HG02610 (cell line): Measurements from ENCODE around the gene ZNF783.
"Not testable (repeated sequence)": the region's sequence is repeated elsewhere in the genome, so short reads cannot be mapped to it uniquely, and the experiment has no call there.

ENCODE experiments used
- ATAC-seq: cut with Tn5 transposase; IDR thresholded peaks from one replicate; pipeline ENCODE4 v1.9.1; 2021; ENCODE audit warnings: mild to moderate bottlenecking, moderate library complexity; ENCODE audit not compliant: unreplicated experiment

ZNF783 gene

GRCh38 chr7:149239345-149240143, 22.5 kb upstream of the ZNF783 start, which contains the start of gene ZNF212:
Gene ZNF212 (plus strand): TSS chr7:149239651. CDS start chr7:149239779, 128 bp downstream.
- peak; percentile 99 for ATAC-seq

GRCh38 chr7:149240637-149241036, 21.4 kb upstream of the ZNF783 start:
- no peak for ATAC-seq

- ATAC-seq: no peak
These were observed 20.3 kb upstream of the ZNF783 start for GRCh38 chr7:149241696-149242095.

- peak; percentile 77 for ATAC-seq
These were observed 16.8 kb upstream of the ZNF783 start for GRCh38 chr7:149245244-149245643.

- peak; percentile 42 for ATAC-seq
These were observed 16.3 kb upstream of the ZNF783 start for GRCh38 chr7:149245744-149246143.

- ATAC-seq: peak; percentile 34
These were observed 13.2 kb upstream of the ZNF783 start for GRCh38 chr7:149248777-149249176.

- not testable (repeated sequence) for ATAC-seq
These were observed 11.8 kb upstream of the ZNF783 start for GRCh38 chr7:149250151-149250550.

- not testable (repeated sequence) for ATAC-seq
These were observed 10.5 kb upstream of the ZNF783 start for GRCh38 chr7:149251518-149251917.

- no peak for ATAC-seq
These were observed 9.6 kb upstream of the ZNF783 start for GRCh38 chr7:149252378-149252777.

- ATAC-seq: no peak
These were observed 8.3 kb upstream of the ZNF783 start for GRCh38 chr7:149253665-149254064.

- ATAC-seq: no peak
These were observed 7.7 kb upstream of the ZNF783 start for GRCh38 chr7:149254181-149254858.

GRCh38 chr7:149255174-149255573, 6.8 kb upstream of the ZNF783 start:
- ATAC-seq: no peak

GRCh38 chr7:149256568-149256967, 5.4 kb upstream of the ZNF783 start:
- ATAC-seq: no peak

- ATAC-seq: no peak
These were observed 4.8 kb upstream of the ZNF783 start for GRCh38 chr7:149257146-149257545.

- no peak for ATAC-seq
These were observed 624 bp upstream of the ZNF783 start for GRCh38 chr7:149261316-149261828.

GRCh38 chr7:149266451-149266850, 4.5 kb downstream of the ZNF783 start:
- no peak for ATAC-seq

- no peak for ATAC-seq
These were observed 5.7 kb downstream of the ZNF783 start for GRCh38 chr7:149267733-149268132.

GRCh38 chr7:149274424-149274823, 12.4 kb downstream of the ZNF783 start:
- ATAC-seq: not testable (repeated sequence)

- no peak for ATAC-seq
These were observed 15.9 kb downstream of the ZNF783 start for GRCh38 chr7:149277871-149278270.

- no peak for ATAC-seq
These were observed 16.4 kb downstream of the ZNF783 start for GRCh38 chr7:149278396-149278795.

GRCh38 chr7:149279111-149279743, 17.2 kb downstream of the ZNF783 start:
- no peak for ATAC-seq
